Measurements from ENCODE around the gene KIFC1. TPM values are rescaled to one million over a fixed set of nuclear protein-coding genes. Genes with fewer than 3 reads are reported as not detected.

Gene KIFC1
- total RNA-seq, 4 donors from 2014 or later = 4.1 to 14.6 (median 9.3) TPM

DNA sequence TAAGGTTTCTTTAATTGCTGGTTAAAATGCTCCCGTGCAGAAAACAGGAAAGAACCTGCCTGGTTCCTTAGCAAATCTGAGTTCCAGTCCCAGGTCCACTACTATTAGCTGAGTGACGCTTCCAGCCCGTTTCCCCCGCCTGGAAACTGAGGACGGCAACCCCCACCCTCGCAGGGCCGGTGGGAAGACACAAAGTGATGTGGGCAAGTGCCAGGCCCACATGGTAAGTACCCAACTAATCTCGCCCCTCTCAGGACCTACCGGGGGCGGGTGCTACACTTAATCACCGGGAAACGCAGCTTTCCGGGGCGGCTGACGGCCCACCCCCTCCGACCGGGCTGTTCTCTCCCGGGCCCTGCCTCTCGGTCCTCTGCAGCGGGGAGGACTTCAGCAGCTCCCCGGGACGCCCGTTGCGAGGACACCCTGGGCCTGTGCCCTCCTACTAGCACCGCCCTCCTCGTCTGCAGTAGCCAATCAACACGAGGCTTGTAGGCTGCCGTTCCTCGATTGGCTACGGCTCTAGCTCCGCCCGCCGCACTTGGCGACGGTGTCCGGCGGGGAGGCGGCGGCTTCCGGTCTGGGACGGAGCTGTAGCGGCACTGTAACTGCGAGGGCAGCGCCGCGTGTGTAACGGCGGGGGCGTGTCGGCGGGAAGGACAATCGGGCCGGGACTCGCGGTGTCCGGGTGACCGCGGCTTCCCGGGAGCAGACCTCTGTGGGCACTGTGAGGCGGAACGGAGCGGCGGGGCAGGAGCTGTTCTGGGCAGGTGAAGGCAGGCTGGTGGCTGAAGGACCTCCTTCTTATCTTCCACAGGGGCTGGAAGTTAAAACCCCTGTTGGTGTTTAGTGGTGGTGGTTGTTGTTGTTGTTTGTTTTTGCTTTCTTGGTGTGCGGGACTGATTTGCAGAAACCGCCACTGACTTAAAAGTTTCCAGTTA, 62.7 kb downstream of the KIFC1 start, which contains the start of gene ZBTB9:
ZBTB9 (plus strand) TSS at position 568 of the 938 bp plus-strand sequence. CDS start 525 bp downstream, outside the sequence.
- H3K4me3 ChIP-seq (ENCODE audit: low read depth, poor library complexity, severe bottlenecking) = peak within 1 kb of the TSS; percentile 60
- TF ChIP-seq, protein P1, sequence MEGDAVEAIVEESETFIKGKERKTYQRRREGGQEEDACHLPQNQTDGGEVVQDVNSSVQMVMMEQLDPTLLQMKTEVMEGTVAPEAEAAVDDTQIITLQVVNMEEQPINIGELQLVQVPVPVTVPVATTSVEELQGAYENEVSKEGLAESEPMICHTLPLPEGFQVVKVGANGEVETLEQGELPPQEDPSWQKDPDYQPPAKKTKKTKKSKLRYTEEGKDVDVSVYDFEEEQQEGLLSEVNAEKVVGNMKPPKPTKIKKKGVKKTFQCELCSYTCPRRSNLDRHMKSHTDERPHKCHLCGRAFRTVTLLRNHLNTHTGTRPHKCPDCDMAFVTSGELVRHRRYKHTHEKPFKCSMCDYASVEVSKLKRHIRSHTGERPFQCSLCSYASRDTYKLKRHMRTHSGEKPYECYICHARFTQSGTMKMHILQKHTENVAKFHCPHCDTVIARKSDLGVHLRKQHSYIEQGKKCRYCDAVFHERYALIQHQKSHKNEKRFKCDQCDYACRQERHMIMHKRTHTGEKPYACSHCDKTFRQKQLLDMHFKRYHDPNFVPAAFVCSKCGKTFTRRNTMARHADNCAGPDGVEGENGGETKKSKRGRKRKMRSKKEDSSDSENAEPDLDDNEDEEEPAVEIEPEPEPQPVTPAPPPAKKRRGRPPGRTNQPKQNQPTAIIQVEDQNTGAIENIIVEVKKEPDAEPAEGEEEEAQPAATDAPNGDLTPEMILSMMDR (IDR thresholded peaks at IDR 0.05) = no peak
- TF ChIP-seq POLR2A (IDR thresholded peaks at IDR 0.05) = no peak
- peak; percentile 96 to 99 for DNase-seq (ENCODE audit: low spot score in 2 of 2)
- intact Hi-C loops (cut with DNase I; ENCODE audit: low total_unique reads) = no loop called here
- WGBS, 2 donors = 0 to 1% methylated on average over 30 to 46 of the region's 65 CpGs

DNA sequence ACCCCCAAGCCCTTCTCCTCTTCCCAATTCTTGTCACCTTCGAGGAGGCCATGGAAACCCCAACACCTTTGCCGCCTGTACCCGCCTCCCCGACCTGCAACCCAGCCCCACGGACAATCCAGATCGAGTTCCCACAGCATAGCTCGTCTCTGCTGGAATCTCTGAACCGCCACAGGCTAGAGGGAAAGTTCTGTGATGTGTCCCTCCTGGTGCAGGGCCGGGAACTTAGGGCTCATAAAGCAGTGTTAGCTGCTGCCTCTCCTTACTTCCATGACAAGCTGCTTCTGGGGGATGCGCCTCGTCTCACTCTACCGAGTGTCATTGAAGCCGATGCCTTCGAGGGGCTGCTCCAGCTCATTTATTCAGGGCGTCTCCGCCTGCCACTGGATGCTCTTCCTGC, 63.4 kb downstream of the KIFC1 start:
- 41 to 42% methylated on average over 16 of the region's 16 CpGs for WGBS, 2 donors
- TF ChIP-seq, protein P1 (IDR thresholded peaks at IDR 0.05) = no peak
- no peak for TF ChIP-seq POLR2A (IDR thresholded peaks at IDR 0.05)
- peak overlapping the region; percentile 60 for H3K4me3 ChIP-seq (ENCODE audit: low read depth, poor library complexity, severe bottlenecking)
- intact Hi-C loops (cut with DNase I; ENCODE audit: low total_unique reads) = loop anchor here (5.0 kb wide), 1 partner anchor 1947 kb away; no protein-coding TSS in a partner anchor
- DNase-seq (ENCODE audit: low spot score in 2 of 2) = peak in 1 of 2 donors; percentile 80

DNA sequence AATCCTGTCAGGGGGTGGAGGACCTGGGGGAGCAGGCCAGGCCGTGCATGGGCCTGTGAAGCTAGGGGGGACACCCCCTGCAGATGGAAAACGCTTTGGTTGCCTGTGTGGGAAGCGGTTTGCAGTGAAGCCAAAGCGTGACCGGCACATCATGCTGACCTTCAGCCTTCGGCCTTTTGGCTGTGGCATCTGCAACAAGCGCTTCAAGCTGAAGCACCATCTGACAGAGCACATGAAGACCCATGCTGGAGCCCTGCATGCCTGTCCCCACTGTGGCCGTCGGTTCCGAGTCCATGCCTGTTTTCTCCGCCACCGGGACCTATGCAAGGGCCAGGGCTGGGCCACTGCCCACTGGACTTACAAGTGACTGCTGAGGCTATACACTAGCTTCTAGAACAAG, 64.5 kb downstream of the KIFC1 start:
- no peak for TF ChIP-seq POLR2A (IDR thresholded peaks at IDR 0.05)
- TF ChIP-seq, protein P1 (IDR thresholded peaks at IDR 0.05) = no peak
- no peak overlapping the region for H3K4me3 ChIP-seq (ENCODE audit: low read depth, poor library complexity, severe bottlenecking)
- intact Hi-C loops (cut with DNase I; ENCODE audit: low total_unique reads) = loop anchor here (5.0 kb wide), 1 partner anchor 1946 kb away; no protein-coding TSS in a partner anchor
- no peak for DNase-seq (ENCODE audit: low spot score in 2 of 2)
- WGBS, 2 donors = 95 to 98% methylated on average over 12 of the region's 12 CpGs

DNA sequence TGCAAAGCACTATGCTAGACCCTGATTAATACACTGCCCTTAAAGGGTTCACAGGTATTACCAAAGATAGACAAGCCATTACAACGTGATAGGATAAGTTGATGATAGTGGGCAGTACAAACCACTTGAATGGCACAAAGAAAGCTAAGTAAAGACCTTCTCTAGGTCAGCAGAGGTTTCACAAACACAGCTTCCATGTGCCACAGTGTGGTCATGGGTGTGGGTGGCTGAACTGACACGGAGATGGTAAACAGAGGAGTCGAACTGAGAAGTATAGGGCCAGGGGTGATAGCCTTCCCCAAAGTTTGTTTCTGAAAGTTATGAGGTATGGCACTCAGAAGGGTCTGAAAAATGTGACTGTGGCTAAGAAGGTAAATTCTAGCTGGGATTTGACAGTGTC, 67.1 kb downstream of the KIFC1 start:
- no peak for DNase-seq (ENCODE audit: low spot score in 2 of 2)
- no peak overlapping the region for H3K4me3 ChIP-seq (ENCODE audit: low read depth, poor library complexity, severe bottlenecking)
- TF ChIP-seq, protein P1 (IDR thresholded peaks at IDR 0.05) = no peak
- no peak for TF ChIP-seq POLR2A (IDR thresholded peaks at IDR 0.05)
- 70 to 72% methylated on average over 3 of the region's 3 CpGs for WGBS, 2 donors
- intact Hi-C loops (cut with DNase I; ENCODE audit: low total_unique reads) = loop anchor here (5.0 kb wide), 1 partner anchor 1944 kb away; no protein-coding TSS in a partner anchor

DNA sequence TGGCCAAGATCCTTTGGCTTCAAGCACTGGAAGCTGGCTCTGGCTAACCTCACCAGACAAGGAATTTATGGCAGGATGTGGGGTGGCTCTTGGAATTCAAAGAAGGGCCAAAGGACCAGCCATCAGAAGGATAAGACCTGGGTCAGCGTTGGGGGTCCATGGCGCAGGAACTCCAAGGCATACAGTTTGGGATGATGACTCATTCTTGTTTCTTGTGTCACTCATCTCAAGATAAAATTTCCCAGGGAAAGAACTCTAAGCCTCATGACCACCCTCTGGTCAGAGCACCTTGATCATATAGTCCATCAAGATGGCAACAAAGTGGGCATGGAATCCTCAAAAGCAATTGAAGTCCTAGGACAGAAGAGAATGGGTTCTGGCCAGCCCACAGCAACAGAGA, 67.6 kb downstream of the KIFC1 start:
- H3K4me3 ChIP-seq (ENCODE audit: low read depth, poor library complexity, severe bottlenecking) = no peak overlapping the region
- TF ChIP-seq POLR2A (IDR thresholded peaks at IDR 0.05) = no peak
- TF ChIP-seq, protein P1 (IDR thresholded peaks at IDR 0.05) = no peak
- intact Hi-C loops (cut with DNase I; ENCODE audit: low total_unique reads) = loop anchor here (5.0 kb wide), 1 partner anchor 1943 kb away; no protein-coding TSS in a partner anchor
- 92 to 100% methylated on average over 2 of the region's 2 CpGs for WGBS, 2 donors
- DNase-seq (ENCODE audit: low spot score in 2 of 2) = no peak

Small RNAs within 50 kb of the gene (microRNA-seq; reads per million reads assigned to microRNA genes)
- 0 reads per million in 2 donors for gene MIR5004 (ENCODE audit: borderline number of aligned reads in 1 of 2, borderline replicate concordance in 2 of 2)

Other genes starting within 250 kb of the KIFC1 start
- gene COL11A2, start 199.4 kb upstream of the KIFC1 start, total RNA-seq = under 1 TPM; 0.16 to 0.30 (median 0.28) TPM
- gene RXRB, start 191.2 kb upstream of the KIFC1 start, total RNA-seq = 10 to 100 TPM; 17.8 to 27.3 (median 24.9) TPM
- 10 to 100 TPM; 35.4 to 52.7 (median 39.1) TPM for gene SLC39A7, start 191.0 kb upstream of the KIFC1 start, total RNA-seq
- gene HSD17B8, start 187.2 kb upstream of the KIFC1 start, total RNA-seq = 10 to 100 TPM; 39.3 to 49.5 (median 41.8) TPM
- 10 to 100 TPM; 10.0 to 22.1 (median 13.7) TPM for gene RING1, start 183.3 kb upstream of the KIFC1 start, total RNA-seq
- 10 to 100 TPM; 33.3 to 51.0 (median 44.4) TPM for gene VPS52, start 119.9 kb upstream of the KIFC1 start, total RNA-seq
- gene RPS18, start 119.7 kb upstream of the KIFC1 start, total RNA-seq = 1,000 to 10,000 TPM; 4,043 to 6,696 (median 6,204) TPM
- gene B3GALT4, start 114.7 kb upstream of the KIFC1 start, total RNA-seq = 10 to 100 TPM; 24.8 to 31.0 (median 26.3) TPM
- gene WDR46, start 102.6 kb upstream of the KIFC1 start, total RNA-seq = 10 to 100 TPM; 38.4 to 57.2 (median 47.0) TPM
- 10 to 100 TPM; 22.6 to 36.3 (median 35.3) TPM for gene PFDN6, start 102.2 kb upstream of the KIFC1 start, total RNA-seq
- 10 to 100 TPM; 79.7 to 95.3 (median 84.4) TPM for gene RGL2, start 92.9 kb upstream of the KIFC1 start, total RNA-seq
- gene TAPBP, start 77.7 kb upstream of the KIFC1 start, total RNA-seq = 100 to 1,000 TPM in 1 of 4 donors, 10 to 100 TPM in 3; 80.3 to 122 (median 92.0) TPM
- 10 to 100 TPM; 25.0 to 53.7 (median 35.8) TPM for gene ZBTB22, start 74.1 kb upstream of the KIFC1 start, total RNA-seq
- 10 to 100 TPM; 41.2 to 45.4 (median 43.3) TPM for gene DAXX, start 68.9 kb upstream of the KIFC1 start, total RNA-seq
- 10 to 100 TPM; 40.9 to 73.0 (median 64.8) TPM for gene PHF1, start 19.2 kb downstream of the KIFC1 start, total RNA-seq
- 100 to 1,000 TPM in 3 of 4 donors, 10 to 100 TPM in 1; 96.5 to 162 (median 153) TPM for gene CUTA, start 26.3 kb downstream of the KIFC1 start, total RNA-seq
- 10 to 100 TPM in 2 of 4 donors, 1 to 10 TPM in 2; 7.5 to 21.1 (median 9.4) TPM for gene SYNGAP1, start 28.2 kb downstream of the KIFC1 start, total RNA-seq
- gene ZBTB9, start 62.8 kb downstream of the KIFC1 start, total RNA-seq = 1 to 10 TPM; 4.0 to 5.4 (median 4.6) TPM
- 10 to 100 TPM; 19.7 to 26.6 (median 22.2) TPM for gene BAK1, start 188.5 kb downstream of the KIFC1 start, total RNA-seq
- 100 to 1,000 TPM; 161 to 265 (median 197) TPM for gene ITPR3, start 229.5 kb downstream of the KIFC1 start, total RNA-seq

Measured in lower leg skin (tissue), 4 donors.